NCI-H2196 treated with DMSO at 0.1 percent for 48 hours (cell line): ENCODE data around the gene FHIT.

Experiments
- DNase-seq: peaks from one replicate; lab custom pipeline; 2025; ENCODE audit not compliant: unreplicated experiment; lab: John Stamatoyannopoulos, UW

FHIT gene

DNA sequence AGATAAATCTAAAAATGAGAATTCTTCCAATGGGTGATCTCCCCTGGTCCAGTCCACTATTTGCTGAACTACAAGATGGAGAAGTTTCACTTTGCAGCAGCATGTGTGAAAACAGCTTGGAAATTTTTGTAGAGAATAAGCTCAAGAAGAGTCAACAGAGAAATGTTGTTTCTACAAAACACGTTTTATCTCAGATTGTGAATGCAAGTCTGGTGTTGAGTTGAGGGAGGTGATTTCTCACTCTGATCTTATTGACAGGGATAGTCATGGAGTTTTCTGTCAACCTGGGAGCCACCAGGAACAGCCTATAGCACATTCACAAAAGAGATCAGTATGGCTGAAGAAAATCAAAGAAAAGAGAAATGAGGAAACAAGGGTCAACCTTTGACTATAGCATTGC lies 1220.3 kb downstream of the FHIT start:
- DNase-seq = no peak

DNA sequence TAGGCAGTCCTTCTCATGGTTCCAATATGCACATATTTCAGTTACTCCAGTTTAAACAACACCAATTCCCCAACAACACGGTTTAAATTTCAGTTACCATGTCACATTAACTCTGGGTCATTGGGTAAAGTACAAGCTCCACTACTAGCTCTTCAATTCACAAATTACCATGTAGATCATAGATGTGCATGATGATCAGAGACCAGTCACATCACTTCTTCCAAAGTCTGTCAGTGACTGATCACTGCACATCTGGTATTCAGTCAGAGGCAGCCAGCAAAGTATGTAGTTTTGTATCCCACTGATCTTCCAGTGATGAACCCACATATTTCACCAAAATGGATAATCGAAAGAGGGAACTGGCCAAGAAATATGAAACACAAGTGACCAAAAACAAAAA lies 1223.0 kb downstream of the FHIT start:
- no peak for DNase-seq

DNA sequence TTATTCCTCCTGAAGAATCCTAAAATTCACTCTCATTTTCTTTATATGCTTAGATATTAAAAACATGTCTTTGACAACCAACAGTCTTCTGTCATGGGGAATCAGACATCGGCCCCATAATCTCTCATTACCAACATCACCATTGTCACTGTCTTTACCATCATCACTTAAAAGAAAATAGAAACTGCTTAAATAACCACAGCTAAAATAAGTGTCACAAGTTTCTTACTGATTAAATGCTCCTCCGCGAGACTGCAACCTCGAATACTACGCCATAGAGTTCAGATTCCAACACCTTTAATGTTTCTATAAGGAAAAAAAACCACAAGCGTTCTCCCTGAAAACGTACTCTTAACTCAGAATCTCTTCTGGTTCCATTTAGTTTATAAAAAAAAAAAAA lies 1223.9 kb downstream of the FHIT start:
- no peak for DNase-seq

DNA sequence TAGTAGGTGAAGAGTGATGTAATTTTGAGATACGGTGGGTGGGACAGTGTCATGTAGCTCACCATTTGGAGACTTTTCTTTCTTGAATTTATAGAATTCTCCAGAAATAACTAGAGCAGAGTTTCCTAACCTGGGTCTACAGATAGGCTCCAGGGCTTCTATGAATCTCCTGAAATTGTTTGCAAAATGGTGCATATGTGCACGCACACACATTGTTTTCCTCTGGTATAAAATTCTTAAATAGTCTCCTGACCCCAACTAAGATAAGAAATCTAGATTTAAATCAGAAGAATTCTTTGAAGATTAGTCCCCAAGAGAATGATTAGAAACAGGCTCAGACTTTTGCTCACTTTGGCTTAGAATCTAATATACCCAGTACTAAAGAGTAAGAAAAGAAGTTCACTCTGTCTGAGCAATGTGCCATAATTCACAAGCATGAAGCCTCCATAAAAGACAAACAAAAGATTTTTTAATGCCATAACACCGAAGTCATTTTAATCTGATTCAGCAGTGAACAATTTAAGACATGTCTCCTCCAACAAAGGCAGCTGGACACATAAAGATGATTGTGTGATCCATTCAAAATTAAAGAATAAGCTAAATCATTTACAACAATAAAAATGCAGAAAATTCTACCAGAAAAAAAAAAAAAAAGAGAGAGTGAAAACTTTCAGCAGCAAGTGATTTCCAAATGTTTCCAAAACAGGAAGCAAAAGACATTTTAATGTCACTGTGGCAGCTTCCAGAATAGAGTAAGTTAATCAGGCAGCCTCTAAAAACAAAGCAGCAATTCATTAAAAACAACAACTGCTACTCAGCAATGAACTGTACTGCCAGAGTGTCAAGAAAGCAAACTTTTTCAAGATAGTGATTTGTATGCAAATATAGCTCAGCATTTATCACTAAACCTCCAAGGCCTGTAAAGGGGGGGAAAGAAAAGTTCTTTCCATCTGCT lies 1225.9 kb downstream of the FHIT start:
- DNase-seq = no peak

DNA sequence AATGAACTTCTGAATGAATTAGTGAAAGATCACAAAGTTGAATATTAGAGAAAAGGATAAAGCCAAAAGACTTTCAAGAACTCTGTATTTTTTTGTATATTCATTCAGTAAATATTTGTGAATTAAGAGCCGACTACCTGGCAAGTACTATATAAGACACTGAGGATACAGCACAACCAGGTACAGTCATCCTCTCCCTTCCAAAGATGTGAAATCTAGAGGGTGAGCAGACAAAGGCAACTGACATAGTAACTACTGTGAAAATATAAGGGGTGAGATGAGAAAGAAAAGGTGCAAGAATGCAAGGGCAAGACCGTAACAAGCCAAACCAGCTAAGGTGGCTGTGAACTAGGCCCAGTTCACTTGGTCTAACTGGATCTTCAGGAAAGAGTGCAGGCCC lies 1226.9 kb downstream of the FHIT start:
- DNase-seq = no peak

DNA sequence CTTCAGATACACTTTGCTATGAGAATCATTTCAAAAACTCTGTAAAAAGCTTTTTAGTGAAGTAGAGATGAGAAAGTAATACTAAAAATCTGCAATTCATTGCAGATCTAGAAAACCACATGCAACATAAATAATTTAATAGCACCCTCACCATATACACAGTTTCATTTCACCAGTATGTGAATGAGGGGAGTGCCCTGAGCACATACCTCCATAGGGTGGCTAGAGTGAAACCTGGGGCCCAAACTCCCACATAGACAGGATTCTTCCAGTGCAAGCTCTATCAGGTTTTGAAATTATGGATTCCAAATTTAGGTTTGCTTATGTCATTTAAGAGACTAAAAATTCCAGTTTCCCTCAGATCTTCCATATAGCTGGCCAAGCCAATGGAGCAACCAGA lies 1228.1 kb downstream of the FHIT start:
- DNase-seq = no peak

DNA sequence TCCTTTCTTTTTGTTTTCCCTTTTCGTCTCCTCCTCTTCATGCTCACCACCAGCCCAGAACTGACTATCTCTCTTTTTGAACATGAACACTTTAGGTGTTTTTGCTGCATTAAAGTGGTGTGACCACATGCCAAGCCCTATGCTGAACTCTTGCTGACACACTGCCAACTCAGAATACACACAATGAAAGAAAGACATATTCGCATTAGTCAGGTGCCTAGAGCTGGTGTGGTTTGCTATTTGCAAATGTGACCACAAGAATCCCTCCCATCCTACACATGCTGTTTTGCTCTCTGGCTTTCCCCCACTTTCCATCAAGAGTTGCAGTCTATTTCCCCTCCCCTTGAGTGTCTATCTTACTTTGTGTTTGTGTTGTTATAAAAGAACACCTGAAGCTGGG lies 1233.6 kb downstream of the FHIT start:
- no peak for DNase-seq

DNA sequence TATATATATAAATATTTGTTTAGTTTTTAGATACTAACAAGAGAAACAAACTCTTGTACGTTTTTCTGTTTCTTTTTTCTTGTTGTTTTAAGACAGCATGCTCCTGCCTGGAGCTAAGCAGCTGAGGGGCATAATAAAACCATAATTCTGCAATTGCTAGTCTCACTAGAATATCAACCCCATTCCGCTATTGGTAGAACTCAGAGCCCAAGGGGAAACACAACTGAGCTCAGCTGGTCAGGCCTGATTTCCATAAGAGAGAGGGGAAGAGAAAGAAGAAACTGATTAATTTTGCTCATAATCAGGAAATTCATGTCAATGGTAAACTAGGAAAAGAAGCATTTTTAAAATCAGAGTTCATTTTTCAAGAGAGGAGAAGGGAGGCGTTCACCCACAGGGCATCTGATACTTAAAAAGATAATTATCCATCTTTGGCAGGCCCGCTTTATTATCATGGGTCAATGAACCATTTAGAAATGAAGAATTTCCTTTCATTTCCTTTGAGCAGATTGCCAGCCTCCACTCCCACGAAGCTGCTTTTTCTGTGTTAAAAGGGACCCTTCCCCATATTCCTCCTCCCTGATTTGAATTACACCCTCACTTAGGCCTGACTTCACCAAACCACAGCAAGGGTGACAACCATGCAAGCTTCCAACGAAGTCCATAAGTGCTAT lies 1236.1 kb downstream of the FHIT start:
- no peak for DNase-seq

DNA sequence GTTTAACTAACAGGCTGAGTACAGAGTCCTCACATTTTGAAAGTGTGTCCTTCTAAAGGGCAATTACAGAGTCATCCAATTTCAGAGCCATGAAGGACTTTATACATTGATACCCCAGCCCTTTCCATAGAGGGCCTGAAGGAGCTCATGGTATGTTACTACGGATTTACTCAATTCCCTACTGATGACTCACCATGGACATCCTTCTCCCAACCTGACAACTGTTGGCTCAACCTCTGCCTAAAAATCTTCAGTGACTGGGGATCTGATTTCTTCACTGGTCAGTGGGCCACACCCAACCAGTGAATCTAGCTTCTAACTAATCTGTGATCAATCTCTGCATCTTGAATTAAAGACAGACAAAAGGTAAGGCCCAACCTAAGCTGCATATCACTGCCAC lies 1238.0 kb downstream of the FHIT start:
- DNase-seq = no peak

DNA sequence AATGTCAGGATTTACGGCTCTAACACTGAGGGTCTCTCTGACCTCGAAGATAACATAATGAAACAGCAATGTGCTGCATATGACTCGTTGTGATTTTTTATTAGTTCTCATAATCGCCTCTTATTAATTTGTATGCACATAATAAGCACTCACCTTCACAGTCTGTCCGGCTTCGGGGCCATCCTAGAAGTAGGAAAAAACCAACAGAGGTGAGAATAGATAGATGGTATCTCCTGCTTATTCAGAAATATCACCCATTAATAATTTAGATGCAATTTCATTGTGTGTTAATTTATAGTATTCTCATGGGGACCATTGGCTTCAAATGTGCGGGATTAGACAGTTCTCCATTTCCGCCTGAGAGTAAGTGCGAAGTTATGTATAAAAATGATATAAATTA lies 1240.0 kb downstream of the FHIT start:
- no peak for DNase-seq

DNA sequence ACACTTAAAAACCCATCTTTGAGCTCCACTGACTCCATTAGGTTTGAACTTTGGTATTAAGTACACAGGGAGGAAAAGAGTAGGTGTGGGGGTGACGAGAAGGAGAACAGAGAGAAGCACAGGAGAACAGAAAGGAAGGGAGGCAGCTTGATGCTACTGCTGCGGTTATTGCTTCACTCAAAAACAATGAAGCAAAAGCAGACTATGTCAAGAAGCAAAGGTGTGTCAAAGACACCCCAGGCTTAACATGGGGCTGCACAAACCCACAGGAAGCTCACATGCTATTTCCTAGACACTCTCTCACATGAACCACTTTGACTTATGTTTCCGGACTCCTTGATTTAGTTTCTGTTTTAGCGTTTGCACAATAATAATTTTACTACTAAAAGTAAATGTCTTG lies 1240.5 kb downstream of the FHIT start:
- no peak for DNase-seq

DNA sequence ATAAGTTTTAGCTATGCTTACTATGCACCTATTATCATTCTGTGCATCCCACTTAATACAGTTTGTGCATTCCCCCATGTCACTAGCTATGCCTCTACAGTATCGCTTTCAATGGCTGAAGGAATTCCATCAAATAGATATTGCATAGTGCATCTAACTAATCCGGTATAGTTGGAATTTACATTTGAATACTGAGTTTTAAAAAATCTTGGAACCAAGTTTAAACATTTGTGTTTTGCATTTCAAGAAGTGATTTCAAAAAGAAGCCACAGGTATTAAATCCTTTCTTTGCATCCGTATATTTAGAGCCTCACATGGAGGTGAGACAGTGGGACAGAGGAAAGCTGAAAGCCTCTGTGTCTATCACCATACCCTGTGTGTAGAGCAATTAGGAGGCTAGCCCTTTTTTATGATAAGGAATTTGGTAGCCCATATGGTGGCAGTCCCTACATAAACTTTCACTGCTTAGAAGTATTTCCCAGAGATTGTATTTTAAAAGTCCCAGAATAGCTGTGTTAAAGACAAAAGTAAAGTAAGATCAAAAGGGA lies 1241.2 kb downstream of the FHIT start:
- no peak for DNase-seq

DNA sequence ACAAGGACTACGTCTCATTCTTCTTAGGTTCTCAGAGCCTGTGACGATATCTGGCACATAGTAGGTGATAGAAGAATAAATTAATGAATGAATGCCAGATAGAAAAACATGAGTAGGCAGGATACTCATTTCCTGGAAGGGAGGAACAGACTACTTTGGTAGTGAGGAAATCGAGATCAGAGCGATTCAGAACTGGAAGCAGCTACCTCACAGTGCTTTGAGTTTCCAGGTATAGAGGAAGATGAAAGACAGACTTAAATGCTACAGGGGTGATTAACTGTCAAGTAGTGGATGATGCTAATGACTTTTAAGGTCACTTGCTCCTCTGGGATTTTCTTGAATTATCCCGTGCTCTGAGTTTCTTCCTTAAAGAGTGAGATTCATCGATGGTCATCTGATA lies 1249.9 kb downstream of the FHIT start:
- no peak for DNase-seq

DNA sequence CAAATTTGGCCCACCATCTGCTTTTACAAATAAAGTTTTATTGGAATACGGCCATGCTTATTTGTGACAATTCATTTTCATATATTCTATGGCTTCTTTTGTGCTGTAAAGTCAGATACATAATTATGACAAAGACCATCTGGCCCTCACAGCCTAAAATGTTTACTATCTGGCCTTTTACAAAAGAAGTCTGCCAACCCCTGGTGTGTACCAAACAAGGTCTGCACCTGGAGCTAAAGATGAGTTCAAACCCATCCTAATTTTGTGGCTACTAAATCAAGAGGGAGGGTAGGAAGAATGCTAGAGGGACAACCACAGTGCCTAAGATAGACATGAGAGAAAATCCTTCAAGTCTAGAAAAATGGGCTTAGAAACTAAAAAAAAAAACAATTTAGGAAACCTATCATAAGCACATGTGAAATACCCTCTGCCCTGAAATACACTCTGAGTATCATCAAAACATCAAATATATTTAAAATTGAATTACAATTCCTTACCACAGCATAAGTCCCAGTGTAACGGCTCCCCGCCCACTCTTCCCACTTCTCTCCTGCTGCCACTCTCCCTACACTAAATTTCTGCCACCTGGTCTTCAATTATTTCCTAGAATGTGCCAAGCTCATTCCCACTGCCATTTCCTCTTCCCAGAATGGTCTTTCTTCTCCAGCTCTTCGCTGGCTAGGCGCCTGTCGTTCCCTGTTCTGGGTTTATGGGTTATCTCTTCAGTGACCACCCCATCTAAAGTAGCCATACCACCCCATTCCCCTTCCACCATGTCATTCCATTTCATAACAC lies 1250.7 kb downstream of the FHIT start:
- no peak for DNase-seq

DNA sequence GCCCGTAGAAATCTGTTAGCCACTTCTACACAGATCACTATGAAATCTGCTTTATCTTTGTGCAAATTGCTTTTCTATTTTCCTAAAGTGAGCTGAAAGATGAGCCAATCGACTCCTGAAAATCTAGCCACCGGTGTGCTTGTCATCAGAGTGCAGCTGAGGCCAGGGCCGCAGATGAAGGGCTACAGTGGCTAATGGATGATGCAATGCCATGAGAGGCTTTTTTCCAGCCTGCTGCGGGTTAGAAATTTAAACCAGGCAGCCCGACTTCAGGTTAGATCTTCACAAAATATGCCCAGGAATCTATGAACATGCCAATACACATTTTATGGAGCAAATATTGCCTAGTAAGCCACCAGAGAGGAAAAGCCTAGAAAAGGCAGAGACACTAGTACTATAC lies 1253.2 kb downstream of the FHIT start:
- no peak for DNase-seq

DNA sequence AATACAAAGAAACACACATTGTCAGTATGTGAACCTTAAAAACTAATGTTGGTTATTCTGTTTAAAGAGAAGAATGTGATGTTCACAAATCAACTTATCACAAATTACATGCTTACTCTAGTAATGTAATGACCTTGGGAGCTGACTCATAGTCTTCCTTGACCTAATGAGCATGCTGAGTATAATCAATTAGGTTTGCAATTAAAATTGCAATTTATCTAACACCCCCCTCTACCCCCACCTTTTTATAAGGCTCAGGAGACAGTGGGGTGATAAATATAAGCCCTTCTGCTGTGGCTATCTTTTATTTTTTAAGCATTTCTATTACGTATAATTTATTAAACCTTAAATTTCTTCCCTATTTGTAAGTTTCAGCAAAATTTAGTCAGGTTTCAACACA lies 1253.7 kb downstream of the FHIT start:
- DNase-seq = no peak

DNA sequence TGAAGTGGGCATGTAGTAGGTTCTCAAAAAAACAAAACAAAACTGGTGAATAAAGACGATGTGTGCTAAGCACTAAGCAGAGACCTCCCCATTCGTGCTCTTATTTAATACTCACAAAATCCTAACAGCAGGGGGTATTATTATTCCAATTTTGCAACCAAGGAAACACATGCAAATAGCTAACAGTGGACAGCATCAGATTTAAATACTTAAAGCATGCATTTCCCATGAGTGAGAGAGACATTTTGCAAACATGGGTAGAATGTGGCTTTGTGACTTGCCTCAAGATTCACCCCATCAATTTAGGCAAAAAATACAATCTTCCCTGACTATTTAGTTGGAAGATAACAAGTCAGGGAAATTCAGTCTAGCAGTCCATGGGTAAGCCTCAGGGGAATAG lies 1255.2 kb downstream of the FHIT start:
- DNase-seq = no peak

DNA sequence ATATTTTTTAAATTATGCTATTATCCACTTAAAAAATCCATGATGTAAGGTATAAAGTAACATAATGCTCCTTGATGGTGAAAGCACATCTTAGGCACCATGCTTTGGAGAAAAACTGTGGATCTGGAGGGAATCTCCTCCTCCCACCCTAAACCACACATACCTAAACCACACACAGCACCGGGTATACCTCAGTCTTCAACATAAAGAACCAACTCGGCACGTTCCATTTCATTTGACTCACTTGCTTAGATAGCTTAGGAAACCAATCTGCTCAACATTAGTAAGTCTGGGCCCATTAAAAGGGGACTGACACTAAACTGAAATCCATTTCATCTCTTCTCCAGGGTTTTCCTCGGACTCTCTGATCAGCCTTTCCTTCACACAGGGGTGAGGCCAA lies 1255.7 kb downstream of the FHIT start:
- no peak for DNase-seq

DNA sequence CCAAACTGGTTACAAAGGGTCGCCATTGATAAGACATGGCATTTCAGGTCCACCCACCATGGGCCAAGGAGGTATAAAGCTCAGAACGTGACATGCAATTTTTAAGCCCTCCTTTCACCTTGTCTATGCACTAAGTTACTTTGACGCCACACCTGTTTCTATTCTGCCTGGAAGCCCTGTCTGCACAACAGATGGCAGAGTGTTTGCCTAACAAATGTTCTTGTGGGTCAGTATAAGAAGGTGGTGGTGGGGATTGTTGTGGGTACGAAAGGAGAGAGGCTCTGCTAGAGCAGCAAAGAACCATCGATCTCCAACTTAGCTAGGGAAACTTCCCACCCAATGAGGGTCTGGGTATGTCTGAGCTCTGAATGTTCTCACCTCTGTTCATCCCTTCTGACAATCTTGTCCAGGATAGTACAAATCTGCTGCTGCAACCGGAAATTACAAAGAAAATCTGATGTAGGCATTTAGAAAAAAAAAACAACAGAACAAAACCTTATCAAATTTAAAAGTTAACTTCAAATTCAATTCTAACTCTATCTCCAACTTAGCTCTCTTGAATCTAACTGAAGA lies 1256.4 kb downstream of the FHIT start:
- no peak for DNase-seq

DNA sequence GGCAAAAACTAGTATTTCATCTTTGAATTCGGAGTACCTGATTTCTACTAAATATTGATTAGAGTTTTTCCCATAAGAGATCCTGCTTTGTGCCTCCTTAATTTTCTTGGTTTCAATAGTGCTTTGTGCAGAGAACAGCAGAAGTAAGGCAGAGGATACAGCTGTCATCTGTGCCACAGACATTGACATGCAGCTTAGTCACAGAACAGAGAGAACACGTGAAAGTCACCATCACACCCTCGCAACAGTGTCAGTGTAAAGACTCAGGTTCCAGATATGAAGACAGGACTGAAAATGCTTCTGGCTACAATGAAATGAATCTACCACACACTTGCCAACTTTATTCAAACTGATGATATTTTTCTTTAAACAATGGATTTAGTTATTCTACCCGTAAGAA lies 1258.7 kb downstream of the FHIT start:
- DNase-seq = no peak

DNA sequence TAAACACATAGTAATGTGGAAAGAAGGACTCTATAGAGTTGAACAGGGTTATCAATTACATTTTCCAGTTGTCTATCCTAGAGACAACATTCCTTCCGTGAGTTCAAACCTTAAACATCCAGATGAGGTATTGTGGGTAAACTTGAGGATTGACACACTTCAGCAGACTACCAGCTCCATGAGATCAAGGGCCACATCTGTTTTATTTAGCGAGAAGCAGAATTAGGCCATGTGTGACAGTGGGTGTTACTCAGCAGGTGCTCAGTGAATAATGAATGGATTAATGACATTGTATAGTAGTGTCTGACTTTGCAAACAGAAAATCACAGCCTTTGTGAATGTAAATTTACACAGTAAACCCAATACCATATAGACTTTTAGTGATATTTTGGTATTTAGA lies 1260.3 kb downstream of the FHIT start:
- no peak for DNase-seq
